Activated naive CD4-positive, alpha-beta T cell treated with anti-CD3 and anti-CD28 coated beads, Interleukin-2, amount 50 U/mL, for 16 hours (primary cell): ENCODE results near the gene TEAD1.

Experiments
- DNase-seq: peaks from one replicate; pipeline ENCODE4 v3.0.0-alpha.2; 2020

Gene TEAD1

GRCh38 chr11:12818333-12819015, 144.3 kb downstream of the TEAD1 start:
- no peak for DNase-seq

DNA sequence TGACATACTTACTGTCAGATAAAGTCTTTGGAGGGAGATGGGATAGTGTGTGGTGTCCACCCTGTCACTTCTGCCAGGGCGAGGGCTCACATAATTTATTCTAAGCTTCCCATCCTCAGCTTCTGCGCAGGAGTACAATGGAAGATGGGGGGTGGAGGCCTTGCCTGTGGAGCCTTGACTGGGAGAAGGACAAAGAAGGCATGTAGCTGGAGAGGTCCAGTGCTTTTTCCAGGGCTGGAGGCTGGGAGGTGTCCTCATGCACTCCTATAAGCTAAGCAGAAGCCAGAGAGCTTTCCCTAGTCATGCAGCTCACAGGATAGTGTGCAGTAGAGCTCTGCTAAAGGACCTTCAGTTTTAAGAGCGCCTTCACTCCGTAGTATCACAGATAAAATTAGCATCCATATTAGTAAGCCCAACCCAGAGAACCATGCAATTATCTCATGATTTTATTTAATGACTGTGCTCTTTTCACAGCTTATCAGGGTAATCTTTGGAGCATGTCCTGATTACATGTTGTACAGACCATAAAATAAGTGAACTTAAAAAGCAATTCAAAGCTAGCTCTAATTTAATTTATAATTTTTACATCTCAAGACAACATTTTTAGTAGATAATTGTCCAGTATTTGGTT, 148.3 kb downstream of the TEAD1 start:
- DNase-seq = no peak

DNA sequence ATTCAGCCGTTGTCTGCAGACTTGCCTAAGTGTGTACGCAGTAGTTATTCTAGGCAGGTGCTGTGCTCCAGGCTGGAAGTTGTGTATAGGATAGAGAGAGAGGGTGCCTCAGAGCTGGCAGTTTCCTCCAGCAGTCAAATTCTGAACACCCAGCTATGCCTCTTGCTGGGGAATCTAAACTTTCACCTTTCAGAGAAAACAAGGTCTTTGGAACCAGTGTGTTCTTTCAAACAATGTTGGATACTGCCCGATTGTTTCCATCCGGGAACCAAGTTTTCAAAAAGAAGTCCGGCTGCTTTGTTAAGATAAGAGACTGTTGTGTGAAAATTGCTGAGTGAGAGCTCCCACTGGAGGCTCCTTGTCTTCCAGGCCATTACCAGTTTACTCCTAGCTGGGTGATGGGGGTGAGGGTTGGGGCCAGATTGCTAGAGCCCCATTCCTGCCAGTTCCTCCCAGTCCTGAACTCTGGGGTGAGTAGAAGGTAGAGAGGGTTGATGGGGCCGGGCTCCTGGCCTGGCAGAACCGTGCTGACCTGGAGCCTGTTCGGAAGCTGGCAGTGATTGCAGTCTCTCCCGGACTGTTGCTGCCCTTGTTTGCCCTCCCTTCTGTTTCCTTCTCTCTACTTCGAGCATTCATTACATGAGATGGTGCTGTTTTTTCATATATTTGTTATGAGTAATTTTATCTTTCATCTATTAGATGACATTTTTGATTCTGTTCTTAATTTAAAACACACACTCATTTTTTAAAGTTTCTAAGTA, 150.2 kb downstream of the TEAD1 start:
- DNase-seq = no peak

DNA sequence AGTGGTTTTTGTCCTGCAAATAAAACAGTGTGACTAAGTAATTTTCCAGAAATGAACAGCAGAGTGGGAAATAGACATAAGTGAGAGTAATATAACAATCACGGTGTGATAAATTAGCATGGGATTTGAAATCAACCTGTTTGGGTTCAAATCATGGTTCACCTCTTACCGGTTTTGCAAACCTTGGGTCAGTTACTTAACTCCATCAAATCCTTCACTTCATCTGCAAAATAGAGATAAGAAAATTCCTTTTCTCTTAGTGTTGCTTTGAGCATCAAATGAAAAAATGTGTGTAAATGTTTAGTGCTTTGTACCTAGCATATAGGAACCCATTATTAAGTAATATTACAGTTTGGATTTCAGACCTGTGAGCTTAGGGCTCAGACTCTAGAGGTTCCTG, 152.2 kb downstream of the TEAD1 start:
- no peak for DNase-seq

DNA sequence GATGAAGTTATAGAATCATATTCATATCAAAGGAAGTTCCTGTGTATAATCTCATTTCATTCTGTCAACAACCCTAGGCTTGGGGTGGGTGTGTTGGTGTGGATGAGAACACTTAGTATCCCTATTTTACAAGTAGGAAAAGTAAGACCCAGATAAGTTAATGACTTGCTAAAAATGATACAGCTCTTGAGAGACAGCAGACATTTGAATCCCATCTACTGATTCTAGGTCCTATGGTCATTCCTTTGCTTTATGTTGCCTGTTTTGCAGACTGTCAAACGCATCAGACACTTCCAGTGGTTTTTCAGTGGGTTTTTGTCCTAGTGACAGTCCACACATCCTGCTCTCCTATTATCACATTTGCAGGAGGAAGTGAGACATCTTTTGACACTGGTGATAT, 153.1 kb downstream of the TEAD1 start:
- DNase-seq = no peak

- DNase-seq = no peak
Observed at GRCh38 chr11:12827929-12828812, 153.9 kb downstream of the TEAD1 start.

DNA sequence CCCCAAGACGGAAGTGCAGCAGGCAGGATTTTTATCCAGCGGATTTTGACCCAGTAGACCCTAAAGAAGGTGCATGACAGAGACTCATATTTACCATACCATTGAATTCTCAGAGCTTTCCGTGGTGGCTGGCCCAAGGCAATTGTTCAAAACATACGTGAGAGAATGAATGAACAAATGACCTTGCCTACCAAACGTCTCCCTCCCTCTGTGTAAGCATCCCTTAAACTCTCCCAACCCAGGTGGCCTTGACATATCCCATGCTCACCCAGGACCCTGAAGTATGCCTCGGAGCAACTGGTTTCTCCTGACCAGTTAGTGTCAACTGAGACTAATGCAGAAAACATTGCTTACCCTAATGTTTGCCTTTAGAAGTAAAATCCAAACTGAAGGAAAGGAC, 154.9 kb downstream of the TEAD1 start:
- no peak for DNase-seq

GRCh38 chr11:12829540-12830314, 155.5 kb downstream of the TEAD1 start:
- no peak for DNase-seq

GRCh38 chr11:12831471-12832202, 157.4 kb downstream of the TEAD1 start:
- no peak for DNase-seq

DNA sequence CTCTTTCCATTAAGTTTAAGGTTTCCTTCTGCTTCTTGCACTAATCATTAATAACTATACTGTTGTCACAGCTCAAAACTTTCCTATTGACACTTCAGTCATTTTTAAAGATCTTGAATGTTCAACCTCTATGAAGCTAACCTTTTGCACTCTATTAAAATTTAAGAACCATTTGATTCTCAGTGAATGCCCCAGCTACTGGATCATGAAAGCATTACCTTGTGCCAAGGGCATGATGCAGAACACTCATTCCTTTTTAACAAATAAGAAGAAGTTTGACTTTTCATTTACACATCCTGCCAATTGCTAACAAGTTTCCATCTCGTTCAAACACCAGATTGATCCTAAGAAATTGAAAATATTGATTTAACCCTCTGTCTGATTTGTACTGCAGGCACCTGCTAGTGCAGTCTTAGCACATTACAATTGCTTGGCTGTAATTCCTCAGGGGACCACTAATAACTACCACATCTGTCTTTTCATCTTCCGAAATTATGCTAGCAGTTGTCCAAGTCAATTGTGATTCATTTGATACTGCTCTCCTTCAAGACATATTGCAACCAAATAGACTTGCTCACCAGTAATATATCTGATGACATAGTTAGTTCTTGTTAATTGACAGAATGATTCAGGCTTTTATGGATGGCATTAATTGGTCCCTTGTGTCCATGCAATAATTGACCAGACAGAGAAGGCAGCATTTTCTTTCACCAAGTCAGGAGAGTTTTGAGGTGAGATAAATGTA, 158.4 kb downstream of the TEAD1 start:
- no peak for DNase-seq

DNA sequence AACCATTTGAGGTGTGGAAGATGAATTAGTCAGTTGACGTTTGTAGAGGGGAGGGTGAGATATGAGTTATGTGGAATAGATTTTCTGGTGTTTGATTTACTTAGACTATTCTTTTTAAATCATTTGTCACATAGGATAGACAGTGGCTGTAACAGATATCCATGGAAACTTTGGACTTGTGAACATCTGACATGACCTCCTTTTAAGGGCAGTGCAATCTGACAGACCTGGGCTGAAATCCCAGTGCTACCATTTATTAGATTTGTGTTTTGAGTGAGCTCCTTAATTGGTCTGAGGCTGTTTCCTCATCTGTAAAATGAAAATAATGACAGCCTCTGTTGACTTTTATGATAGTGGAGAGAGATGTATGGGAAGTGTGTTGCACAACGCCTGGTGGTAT, 159.9 kb downstream of the TEAD1 start:
- DNase-seq = no peak

DNA sequence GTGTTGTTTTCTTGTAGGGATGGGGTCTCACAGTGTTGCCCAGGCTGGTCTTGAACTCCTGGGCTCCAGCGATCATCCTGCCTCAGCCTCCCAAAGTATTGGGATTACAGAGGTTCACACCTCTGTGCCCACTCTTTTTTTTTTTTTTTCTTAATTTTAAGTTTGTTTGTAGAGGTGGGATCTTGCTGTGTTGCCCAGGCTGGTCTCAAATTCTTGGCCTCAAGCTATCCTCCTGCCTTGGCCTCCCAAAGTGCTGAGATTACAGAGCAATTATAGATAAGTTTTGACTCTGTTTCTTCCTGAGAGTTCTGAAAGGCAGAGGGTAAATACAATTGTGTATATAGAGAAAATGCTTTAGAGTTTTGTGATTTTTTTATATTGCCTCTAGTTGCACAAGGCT, 160.4 kb downstream of the TEAD1 start:
- DNase-seq = no peak

- DNase-seq = no peak
Observed at GRCh38 chr11:12835286-12835685, 161.1 kb downstream of the TEAD1 start.

DNA sequence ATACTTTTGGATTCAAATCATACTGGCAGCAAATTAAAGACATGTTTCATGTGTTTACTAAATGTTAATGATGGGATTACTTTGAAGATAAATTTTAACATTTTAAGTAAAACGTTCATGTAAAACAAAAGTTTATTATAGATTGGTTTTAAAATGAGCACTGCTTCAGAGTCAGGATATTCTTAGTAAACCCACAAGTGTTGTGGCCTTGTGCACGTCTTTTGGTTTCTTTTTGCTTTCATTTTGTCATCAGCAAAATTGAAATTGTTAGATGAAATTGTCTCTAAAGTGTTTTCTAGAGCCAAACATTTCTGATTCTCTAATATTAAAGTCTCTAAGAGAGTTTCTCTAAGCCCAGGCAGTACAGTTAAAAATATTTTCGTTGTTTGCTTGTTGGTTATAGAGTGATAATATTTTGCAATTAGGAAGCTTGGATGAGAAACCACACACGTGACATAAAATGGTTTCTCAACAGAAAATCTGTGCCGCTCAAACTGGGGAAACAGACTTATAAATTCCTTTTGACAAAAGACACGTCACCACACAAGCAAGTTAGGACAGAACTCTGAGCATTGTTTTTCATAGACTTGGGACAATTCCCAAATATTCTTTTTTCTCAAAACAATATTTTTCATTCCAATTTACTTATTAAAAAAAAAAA, 164.4 kb downstream of the TEAD1 start:
- no peak for DNase-seq

GRCh38 chr11:12840871-12841660, 166.8 kb downstream of the TEAD1 start:
- no peak for DNase-seq

GRCh38 chr11:12841946-12842630, 167.9 kb downstream of the TEAD1 start:
- DNase-seq = no peak

GRCh38 chr11:12842933-12843636, 168.9 kb downstream of the TEAD1 start:
- DNase-seq = no peak

DNA sequence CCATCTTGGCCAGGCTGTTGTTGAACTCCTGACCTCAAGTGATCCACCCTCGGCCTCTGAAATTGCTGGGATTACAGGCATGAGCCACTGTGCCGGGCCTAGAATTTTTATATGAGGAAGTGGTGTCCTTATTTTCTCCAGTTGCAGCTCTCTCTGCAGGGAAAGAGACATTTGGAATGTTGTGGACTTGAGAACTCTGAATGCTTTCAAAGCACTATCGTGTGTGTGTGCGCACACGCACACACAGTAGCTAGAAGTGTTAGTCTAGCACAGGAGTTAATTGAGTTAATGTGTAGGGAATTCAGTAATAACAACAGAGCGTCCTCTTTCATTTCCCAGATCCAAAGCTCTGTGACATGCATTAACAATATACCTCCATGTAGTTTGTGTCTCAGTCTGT, 170.9 kb downstream of the TEAD1 start:
- DNase-seq = no peak
